ENCODE measurements around the gene COX6B2.
A peak's percentile ranks its signal among the peaks of the same experiment; 100 is the strongest.
"Not testable (repeated sequence)": the region's sequence is repeated elsewhere in the genome, so short reads cannot be mapped to it uniquely, and the experiment has no call there.

COX6B2 gene, protein sequence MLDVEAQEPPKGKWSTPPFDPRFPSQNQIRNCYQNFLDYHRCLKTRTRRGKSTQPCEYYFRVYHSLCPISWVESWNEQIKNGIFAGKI

DNA sequence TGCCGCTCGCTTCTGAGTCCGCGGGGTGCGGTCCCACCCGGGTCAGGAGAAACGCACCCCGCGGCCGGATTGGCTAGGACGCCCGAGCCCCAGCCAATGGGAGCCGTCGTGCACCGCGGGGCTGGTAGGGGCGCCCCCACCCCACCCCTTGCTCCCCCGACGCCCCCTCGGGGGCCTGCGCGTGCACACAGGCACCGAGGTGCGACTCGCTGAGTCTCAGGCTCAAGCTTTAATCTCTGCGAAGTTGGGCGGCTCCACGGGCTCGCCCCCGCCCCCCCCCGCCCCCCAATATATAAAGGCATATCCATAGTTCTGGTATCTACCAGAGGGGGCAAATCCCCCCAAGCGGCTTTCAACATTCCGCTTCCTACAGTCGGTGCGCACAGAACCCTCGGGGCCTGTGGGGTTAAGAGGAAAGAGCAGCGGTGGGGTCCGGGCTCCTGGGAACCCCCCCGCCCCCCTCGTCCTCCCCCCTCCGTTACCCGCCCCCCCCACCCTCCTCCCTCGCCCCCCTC lies at the start of gene COX6B2:
COX6B2 (minus strand) TSS at position 22 of the 515 bp plus-strand sequence. CDS start 198 bp downstream, outside the sequence.
- H3K27ac ChIP-seq (ENCODE audit: low read length): no peak within 1 kb of the TSS
- H3F3A ChIP-seq (ENCODE audit: insufficient read depth, low read length): no peaks in the 10 kb centered on the region; the same call in 1 of the 2 replicates
- peak within 1 kb of the TSS; percentile 34; the same call in 1 of the 2 replicates for H3K4me3 ChIP-seq (ENCODE audit: low read length)
- H4K20me1 ChIP-seq (ENCODE audit: insufficient read depth, low read length): no peaks in the 10 kb centered on the region
- no peaks in the 10 kb centered on the region for H3K9me3 ChIP-seq (replicated peaks; ENCODE audit: insufficient read depth, low read length)
- peak within 1 kb of the TSS; percentile 60 for H3K4me2 ChIP-seq (ENCODE audit: low read depth, low read length)
- H2AFZ ChIP-seq (ENCODE audit: low read length): peak within 1 kb of the TSS; percentile 4; the same call in 1 of the 2 replicates
- H3K9me2 ChIP-seq (replicated peaks; ENCODE audit: insufficient read depth, low read length): no peaks in the 10 kb centered on the region
- TF ChIP-seq CTCF (IDR thresholded peaks at IDR 0.05; ENCODE audit: low read length) (no peak), EZH2 (optimal IDR thresholded peaks at IDR 0.05; ENCODE audit: low read depth, low read length) (no peak), EZH2phosphoT487 (IDR thresholded peaks at IDR 0.05; ENCODE audit: low read length) (no peak)
- no peaks in the 10 kb centered on the region for H3K36me3 ChIP-seq (replicated peaks; ENCODE audit: insufficient read depth, low read length)
- peaks cover 5% of the 10 kb centered on the region for H3K4me1 ChIP-seq (ENCODE audit: low read length)
- no peaks in the 10 kb centered on the region for H3K79me2 ChIP-seq (ENCODE audit: low read length)
- no peak for DNase-seq
- H3K9ac ChIP-seq (ENCODE audit: low read length): no peak within 1 kb of the TSS
- H3K27me3 ChIP-seq (replicated peaks; ENCODE audit: insufficient read depth, low read length): peaks cover 66% of the 10 kb centered on the region

DNA sequence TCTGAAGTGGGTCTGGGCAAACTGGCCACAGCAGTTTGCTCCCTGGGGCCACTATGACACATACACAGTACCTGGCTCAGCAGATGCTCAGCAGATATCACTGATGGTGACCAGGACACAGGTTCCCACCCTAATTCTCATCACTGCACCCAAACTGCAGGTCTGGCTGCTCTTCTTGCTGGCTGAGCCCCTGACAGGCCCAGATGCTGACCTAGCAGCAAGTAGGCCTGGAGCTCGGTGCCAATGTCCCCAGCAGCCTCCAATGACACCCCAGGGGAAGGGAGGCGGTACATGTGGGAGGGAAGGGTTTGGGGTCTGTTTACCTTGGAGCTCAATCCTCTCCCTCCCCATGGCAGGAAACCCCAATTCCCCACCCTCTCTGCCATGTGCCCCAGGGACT lies 48.0 kb upstream of the COX6B2 start:
- no peak for DNase-seq
- H3K36me3 ChIP-seq (replicated peaks; ENCODE audit: insufficient read depth, low read length): peaks cover 21% of the 10 kb centered on the region
- no peaks in the 10 kb centered on the region for H3K9me3 ChIP-seq (replicated peaks; ENCODE audit: insufficient read depth, low read length)
- no peak overlapping the region for H3K4me3 ChIP-seq (ENCODE audit: low read length)
- H3F3A ChIP-seq (ENCODE audit: insufficient read depth, low read length): peaks cover 44% of the 10 kb centered on the region
- H4K20me1 ChIP-seq (ENCODE audit: insufficient read depth, low read length): peaks cover 20% of the 10 kb centered on the region
- H3K27me3 ChIP-seq (replicated peaks; ENCODE audit: insufficient read depth, low read length): no peaks in the 10 kb centered on the region
- no peak overlapping the region for H3K9ac ChIP-seq (ENCODE audit: low read length)
- peaks cover 46% of the 10 kb centered on the region for H3K79me2 ChIP-seq (ENCODE audit: low read length)
- no peak overlapping the region for H3K27ac ChIP-seq (ENCODE audit: low read length)
- H2AFZ ChIP-seq (ENCODE audit: low read length): no peak overlapping the region
- H3K9me2 ChIP-seq (replicated peaks; ENCODE audit: insufficient read depth, low read length): no peaks in the 10 kb centered on the region
- no peak overlapping the region for H3K4me2 ChIP-seq (ENCODE audit: low read depth, low read length)
- H3K4me1 ChIP-seq (ENCODE audit: low read length): peaks cover 14% of the 10 kb centered on the region
- TF ChIP-seq EZH2 (optimal IDR thresholded peaks at IDR 0.05; ENCODE audit: low read depth, low read length) (no peak), EZH2phosphoT487 (IDR thresholded peaks at IDR 0.05; ENCODE audit: low read length) (no peak), CTCF (IDR thresholded peaks at IDR 0.05; ENCODE audit: low read length) (no peak)

DNA sequence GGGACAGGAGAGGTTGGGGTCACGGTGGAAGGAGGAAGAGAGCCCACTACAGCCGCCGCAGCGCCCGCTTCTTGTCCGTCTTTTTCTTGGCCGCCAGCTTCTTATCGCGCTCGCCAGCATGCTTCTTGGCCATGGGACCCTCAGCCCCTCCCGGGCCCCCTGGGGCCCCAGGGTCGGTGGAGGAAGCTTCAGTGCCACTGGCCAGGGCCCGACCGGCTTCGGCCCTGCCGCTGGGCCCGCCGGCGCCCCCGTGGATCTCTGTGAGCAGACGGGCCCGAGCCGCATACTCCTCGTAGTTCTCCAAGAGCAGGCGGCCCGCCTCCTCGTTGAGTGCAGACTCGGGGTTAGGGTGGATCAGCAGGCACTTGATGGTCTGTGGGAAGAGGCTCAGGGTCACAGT lies 46.9 kb upstream of the COX6B2 start:
- Histone ChIP-seq H3K79me2 (ENCODE audit: low read length) (peaks cover 35% of the 10 kb centered on the region), H3K4me1 (ENCODE audit: low read length) (peaks cover 11% of the 10 kb centered on the region), H4K20me1 (ENCODE audit: insufficient read depth, low read length) (peaks cover 18% of the 10 kb centered on the region), H3K36me3 (replicated peaks; ENCODE audit: insufficient read depth, low read length) (peaks cover 20% of the 10 kb centered on the region), H3F3A (ENCODE audit: insufficient read depth, low read length) (peaks cover 44% of the 10 kb centered on the region)
- not testable (repeated sequence) for H3K9me2 ChIP-seq (replicated peaks; ENCODE audit: insufficient read depth, low read length); H3K9me3 ChIP-seq (replicated peaks; ENCODE audit: insufficient read depth, low read length); H3K4me3 ChIP-seq (ENCODE audit: low read length); DNase-seq; H3K27me3 ChIP-seq (replicated peaks; ENCODE audit: insufficient read depth, low read length); H2AFZ ChIP-seq (ENCODE audit: low read length); H3K9ac ChIP-seq (ENCODE audit: low read length); H3K27ac ChIP-seq (ENCODE audit: low read length); H3K4me2 ChIP-seq (ENCODE audit: low read depth, low read length)

All from MM.1S (cell line).